AG09309 (cell line): ENCODE results near the gene TNS4.
A peak's percentile ranks its signal among the peaks of the same experiment; 100 is the strongest.

Experiments used
- DNase-seq: peaks from one replicate; pipeline ENCODE4 v3.0.0-alpha.2; 2010; ENCODE audit warnings: low read depth
- H3K4me3 ChIP-seq: 2 replicates; pipeline ENCODE4 v1.5.1; 2011; ENCODE audit warnings: mild to moderate bottlenecking, low read depth, low read length, moderate library complexity; ENCODE audit not compliant: control insufficient read depth
- CTCF ChIP-seq: IDR thresholded peaks from 2 replicates; pipeline ENCODE4 v1.5.1; 2011; ENCODE audit warnings: mild to moderate bottlenecking, low read depth, low read length, inconsistent platforms; ENCODE audit not compliant: insufficient read depth, control insufficient read depth; ENCODE audit errors: missing control alignments

TNS4 gene

GRCh38 chr17:40447806-40448205, 53.6 kb downstream of the TNS4 start:
- no peak for TF ChIP-seq CTCF
- DNase-seq: no peak
- peak overlapping the region; percentile 37 for H3K4me3 ChIP-seq

GRCh38 chr17:40447148-40447644, 54.2 kb downstream of the TNS4 start:
- TF ChIP-seq CTCF: no peak
- peak overlapping the region; percentile 37 for H3K4me3 ChIP-seq

GRCh38 chr17:40445751-40446468, 55.5 kb downstream of the TNS4 start:
- peak; percentile 18 for TF ChIP-seq CTCF
- DNase-seq: no peak
- peak overlapping the region; percentile 97 for H3K4me3 ChIP-seq

More at GRCh38 chr17:40447148-40447644, 54.2 kb downstream of the TNS4 start:
- DNase-seq: no peak

GRCh38 chr17:40443988-40444899, 57.2 kb downstream of the TNS4 start:
- peak overlapping the region; percentile 97 for H3K4me3 ChIP-seq
- no peak for DNase-seq
- no peak for TF ChIP-seq CTCF

- no peak for DNase-seq
- TF ChIP-seq CTCF: peak; percentile 42
- H3K4me3 ChIP-seq: peak within 1 kb of the TSS; percentile 97
Observed at GRCh38 chr17:40443196-40443987, 58.0 kb downstream of the TNS4 start, which contains the start of gene IGFBP4. Gene IGFBP4 (plus strand): TSS chr17:40443450. CDS start chr17:40443736, 286 bp downstream.
